Measurements from ENCODE around the gene KRT82. TPM values are rescaled to one million over a fixed set of nuclear protein-coding genes. Genes with fewer than 3 reads are reported as not detected.

Gene KRT82
- polyA plus RNA-seq, 1 of the 3 experiments (the other 2 are of a cell fraction): not detected

- Histone ChIP-seq H3K4me2 (no peak overlapping the region), H3K4me3 (ENCODE audit: low read depth in 2 of 2, low read length in 1 of 2) (no peak overlapping the region), H3F3A (replicated peaks; ENCODE audit: insufficient read depth) (no peaks in the 10 kb centered on the region), H3K9me2 (no peaks in the 10 kb centered on the region), H3K4me1 (ENCODE audit: control insufficient read depth in 1 of 2, insufficient read depth in 2 of 2, low read depth in 1 of 2, low read length in 1 of 2) (no peaks in the 10 kb centered on the region; a peak in 1 of 4 replicates), H3K9me3 (no peaks in the 10 kb centered on the region), H3K79me2 (ENCODE audit: insufficient read depth) (no peaks in the 10 kb centered on the region), H3K27me3 (ENCODE audit: insufficient read depth) (peaks cover 40% of the 10 kb centered on the region), H3K9ac (no peak overlapping the region), H3K27ac (ENCODE audit: low read depth in 2 of 2, low read length in 1 of 2) (no peak overlapping the region), H3K36me3 (replicated peaks in 1 of 2; ENCODE audit: control insufficient read depth in 1 of 2, insufficient read depth in 2 of 2, low read length in 1 of 2) (no peaks in the 10 kb centered on the region), H2AFZ (ENCODE audit: low read depth) (no peak overlapping the region), H4K20me1 (ENCODE audit: insufficient read depth) (no peaks in the 10 kb centered on the region)
- no peak for DNase-seq
- TF ChIP-seq NFIC (IDR thresholded peaks at IDR 0.05; ENCODE audit: borderline replicate concordance): no peak
- TF ChIP-seq CHD2 (IDR thresholded peaks at IDR 0.05; ENCODE audit: low read length, partially characterized antibody): no peak
- no peak for TF ChIP-seq TEAD4 (IDR thresholded peaks at IDR 0.05; ENCODE audit: borderline replicate concordance, insufficient read depth)
- TF ChIP-seq IRF3 (IDR thresholded peaks at IDR 0.05; ENCODE audit: low read depth, low read length): no peak
- no peak for TF ChIP-seq RCOR1 (IDR thresholded peaks at IDR 0.05; ENCODE audit: low read length)
- no peak for TF ChIP-seq TAF1 (IDR thresholded peaks at IDR 0.05; ENCODE audit: borderline replicate concordance, low read depth, low read length)
- WGBS (ENCODE audit: low lambda C conversion rate): 83% methylated on average over 1 of the region's 2 CpGs
- ChIA-PET POLR2A (no interaction called here), CTCF (interaction anchor here (1.2 to 3.1 kb wide), 5 partner anchors 9 to 518 kb away, joined by 3 to 18 read pairs (median 5); no protein-coding TSS in a partner anchor)
Observed at GRCh38 chr12:52352951-52353350, 53.2 kb downstream of the KRT82 start.

GRCh38 chr12:52351196-52352059 lies 54.7 kb downstream of the KRT82 start:
- WGBS (ENCODE audit: low lambda C conversion rate): 26% methylated on average over 7 of the region's 9 CpGs
- ChIA-PET POLR2A (no interaction called here), CTCF (interaction anchor here (1.1 to 3.1 kb wide), 9 partner anchors 11 to 534 kb away, joined by 3 to 18 read pairs (median 4); no protein-coding TSS in a partner anchor)
- H3K4me2 ChIP-seq: no peak overlapping the region
- no peaks in the 10 kb centered on the region for H3K9me3 ChIP-seq
- H3K79me2 ChIP-seq (ENCODE audit: insufficient read depth): no peaks in the 10 kb centered on the region
- no peak overlapping the region for H3K9ac ChIP-seq
- no peak overlapping the region for H3K4me3 ChIP-seq (ENCODE audit: low read depth in 2 of 2, low read length in 1 of 2)
- peaks cover 40% of the 10 kb centered on the region for H3K27me3 ChIP-seq (ENCODE audit: insufficient read depth)
- no peak for DNase-seq
- H3K4me1 ChIP-seq (ENCODE audit: control insufficient read depth in 1 of 2, insufficient read depth in 2 of 2, low read depth in 1 of 2, low read length in 1 of 2): no peaks in the 10 kb centered on the region; a peak in 1 of 4 replicates
- no peak for TF ChIP-seq GATA2 (CRISPR knock-in tag; IDR thresholded peaks at IDR 0.05)
- no peak for TF ChIP-seq PBX3 (IDR thresholded peaks at IDR 0.05)
- TF ChIP-seq IRF3 (IDR thresholded peaks at IDR 0.05; ENCODE audit: low read depth, low read length): no peak
- no peak for TF ChIP-seq REST (IDR thresholded peaks at IDR 0.05; ENCODE audit: low read depth, low read length)
- no peak for TF ChIP-seq FOXJ3 (CRISPR knock-in tag; IDR thresholded peaks at IDR 0.05)
- no peak for TF ChIP-seq CTCF (IDR thresholded peaks at IDR 0.05)
- TF ChIP-seq YY1 (IDR thresholded peaks at IDR 0.05; ENCODE audit: low read depth): no peak
- no peak for TF ChIP-seq RFX5 (IDR thresholded peaks at IDR 0.05; ENCODE audit: low read length)
- TF ChIP-seq FOSL2 (IDR thresholded peaks at IDR 0.05; ENCODE audit: borderline replicate concordance, low read depth): no peak
- TF ChIP-seq NRF1 (IDR thresholded peaks at IDR 0.05; ENCODE audit: low read depth, low read length): no peak
- no peak for TF ChIP-seq NFIC (IDR thresholded peaks at IDR 0.05; ENCODE audit: borderline replicate concordance)
- TF ChIP-seq TEAD4 (IDR thresholded peaks at IDR 0.05; ENCODE audit: borderline replicate concordance, insufficient read depth): no peak
- no peaks in the 10 kb centered on the region for H3K9me2 ChIP-seq
- H3F3A ChIP-seq (replicated peaks; ENCODE audit: insufficient read depth): no peaks in the 10 kb centered on the region
- H2AFZ ChIP-seq (ENCODE audit: low read depth): no peak overlapping the region
- H3K27ac ChIP-seq (ENCODE audit: low read depth in 2 of 2, low read length in 1 of 2): no peak overlapping the region
- H3K36me3 ChIP-seq (replicated peaks in 1 of 2; ENCODE audit: control insufficient read depth in 1 of 2, insufficient read depth in 2 of 2, low read length in 1 of 2): no peaks in the 10 kb centered on the region
- no peaks in the 10 kb centered on the region for H4K20me1 ChIP-seq (ENCODE audit: insufficient read depth)

Measured in SK-N-SH (cell line).